WI38 (cell line): Measurements from ENCODE around the gene FUOM.

ENCODE experiments used
- H3K4me3 ChIP-seq: 2 replicates; pipeline ENCODE4 v1.5.1; 2011; ENCODE audit warnings: low read depth, mild to moderate bottlenecking, control low read depth, low read length
- TF ChIP-seq, protein P1 (sequence below): IDR thresholded peaks from 2 replicates; pipeline ENCODE4 v1.5.1; 2012; ENCODE audit warnings: low read depth, mild to moderate bottlenecking, control low read depth, low read length

Gene FUOM

DNA sequence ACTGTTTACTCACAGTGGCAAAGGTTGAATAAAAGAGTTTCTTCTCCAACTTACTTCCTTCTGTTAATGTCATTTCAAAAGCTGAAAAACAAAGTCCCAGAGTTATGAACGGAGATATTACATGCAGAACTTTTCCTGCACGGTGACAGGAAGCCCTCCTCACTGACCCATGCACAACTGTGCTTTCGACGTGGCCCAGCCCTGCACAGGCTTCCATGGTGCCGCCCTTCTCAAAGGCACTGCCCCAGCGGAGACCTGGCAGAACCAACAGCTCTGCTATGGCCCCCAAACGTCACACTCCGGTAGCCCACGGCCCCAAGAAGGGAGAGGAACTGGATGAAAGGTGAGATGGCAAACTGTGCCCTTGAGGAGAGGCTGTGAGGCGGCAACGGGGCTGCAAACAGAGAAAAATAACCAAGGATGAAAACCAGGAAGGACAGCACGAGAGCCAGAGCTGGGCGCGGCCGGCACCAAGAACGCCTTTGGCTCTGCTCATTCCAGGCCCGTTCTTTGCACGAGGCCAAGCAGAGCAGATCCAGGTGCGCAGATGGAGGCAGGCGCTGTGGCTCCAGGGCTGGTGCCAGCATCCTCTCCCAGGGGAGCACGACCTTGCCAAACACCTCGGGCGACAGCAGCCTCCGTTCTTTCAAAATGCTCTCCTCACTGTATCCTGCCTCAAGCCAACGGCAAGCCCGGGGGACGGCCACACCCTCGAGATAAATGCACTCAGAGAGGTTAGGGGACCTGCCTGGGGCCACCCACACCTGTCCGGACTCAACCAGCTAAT is 7.0 kb upstream of the FUOM start:
- TF ChIP-seq, protein P1, sequence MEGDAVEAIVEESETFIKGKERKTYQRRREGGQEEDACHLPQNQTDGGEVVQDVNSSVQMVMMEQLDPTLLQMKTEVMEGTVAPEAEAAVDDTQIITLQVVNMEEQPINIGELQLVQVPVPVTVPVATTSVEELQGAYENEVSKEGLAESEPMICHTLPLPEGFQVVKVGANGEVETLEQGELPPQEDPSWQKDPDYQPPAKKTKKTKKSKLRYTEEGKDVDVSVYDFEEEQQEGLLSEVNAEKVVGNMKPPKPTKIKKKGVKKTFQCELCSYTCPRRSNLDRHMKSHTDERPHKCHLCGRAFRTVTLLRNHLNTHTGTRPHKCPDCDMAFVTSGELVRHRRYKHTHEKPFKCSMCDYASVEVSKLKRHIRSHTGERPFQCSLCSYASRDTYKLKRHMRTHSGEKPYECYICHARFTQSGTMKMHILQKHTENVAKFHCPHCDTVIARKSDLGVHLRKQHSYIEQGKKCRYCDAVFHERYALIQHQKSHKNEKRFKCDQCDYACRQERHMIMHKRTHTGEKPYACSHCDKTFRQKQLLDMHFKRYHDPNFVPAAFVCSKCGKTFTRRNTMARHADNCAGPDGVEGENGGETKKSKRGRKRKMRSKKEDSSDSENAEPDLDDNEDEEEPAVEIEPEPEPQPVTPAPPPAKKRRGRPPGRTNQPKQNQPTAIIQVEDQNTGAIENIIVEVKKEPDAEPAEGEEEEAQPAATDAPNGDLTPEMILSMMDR: no peak
- H3K4me3 ChIP-seq: no peak overlapping the region

DNA sequence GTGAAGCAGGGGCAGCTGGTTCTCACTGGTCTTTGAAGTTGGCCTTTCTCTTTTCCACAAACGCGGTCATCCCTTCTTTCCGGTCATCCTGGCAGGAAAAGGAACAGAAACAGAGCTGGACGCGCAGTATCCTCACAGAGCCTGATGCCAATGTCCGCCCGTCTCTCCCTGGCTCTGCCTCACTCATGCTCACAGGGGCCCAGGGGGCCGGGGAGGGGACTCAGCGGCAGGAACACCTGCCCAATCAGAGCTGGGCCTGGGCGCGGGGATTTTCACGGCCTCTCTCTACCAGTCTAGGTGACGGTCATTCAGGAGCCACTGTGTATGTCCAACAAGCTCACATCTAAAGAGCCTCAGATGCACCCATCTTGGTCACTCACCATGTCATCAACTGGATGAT is 5.0 kb upstream of the FUOM start:
- H3K4me3 ChIP-seq: no peak overlapping the region
- TF ChIP-seq, protein P1: no peak

DNA sequence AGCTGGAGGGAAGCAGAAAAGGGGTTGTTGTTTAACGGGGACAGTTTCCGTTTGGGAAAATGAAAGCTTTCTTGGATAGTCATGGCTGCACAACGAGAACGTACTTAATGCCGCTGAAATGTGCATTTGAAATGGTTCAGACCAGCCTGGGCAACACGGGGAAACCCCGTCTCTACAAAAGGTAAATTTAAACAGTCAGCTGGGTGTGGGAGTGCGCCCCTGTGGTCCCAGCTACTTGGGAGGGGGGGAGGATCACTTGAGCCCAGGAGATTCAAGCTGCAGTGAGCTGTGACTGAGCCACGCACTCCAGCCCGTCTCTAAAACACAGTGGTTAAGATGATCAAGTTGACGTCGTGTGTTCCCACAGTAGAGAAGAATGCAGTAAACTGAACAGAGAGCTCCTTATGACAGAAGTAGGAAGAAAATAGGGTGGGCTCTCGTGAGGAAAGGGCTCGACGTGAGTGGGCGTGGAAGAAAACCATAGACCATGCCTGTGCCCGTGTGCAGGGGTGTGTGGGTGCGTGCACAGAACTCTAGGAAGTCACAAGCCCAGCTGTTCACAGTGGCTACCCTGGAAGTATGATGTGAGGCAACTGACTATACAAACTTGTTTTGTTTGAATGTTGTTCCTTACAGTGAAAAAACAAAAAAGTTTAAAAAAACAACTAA is 4.1 kb upstream of the FUOM start:
- TF ChIP-seq, protein P1: no peak
- no peak overlapping the region for H3K4me3 ChIP-seq

- H3K4me3 ChIP-seq: no peak overlapping the region
- TF ChIP-seq, protein P1: no peak
These were observed 3.4 kb upstream of the FUOM start for GRCh38 chr10:133361227-133361626.

GRCh38 chr10:133359972-133360610 is 2.3 kb upstream of the FUOM start:
- TF ChIP-seq, protein P1: no peak
- H3K4me3 ChIP-seq: no peak overlapping the region

GRCh38 chr10:133359554-133359971 is 1.7 kb upstream of the FUOM start:
- H3K4me3 ChIP-seq: no peak overlapping the region
- TF ChIP-seq, protein P1: no peak

- TF ChIP-seq, protein P1: no peak
- H3K4me3 ChIP-seq: no peak overlapping the region
These were observed 1.1 kb upstream of the FUOM start for GRCh38 chr10:133358925-133359310.
